Stimulated activated CD4-positive, alpha-beta T cell treated with anti-CD3 and anti-CD28 coated beads, Interleukin-1b, Interleukin-23, amount 100 ng/mL, for 24 hours (primary cell): ENCODE data around the gene AMOTL2.
A peak's percentile ranks its signal among the peaks of the same experiment; 100 is the strongest.

Experiments
- DNase-seq, 4 experiments: peaks; one replicate each; pipeline ENCODE4 v3.0.0-alpha.2; 2020; ENCODE audit warnings: low read depth in 4 of 4, low spot score in 1 of 4

The AMOTL2 gene

GRCh38 chr3:134317106-134317947 lies 56.9 kb downstream of the AMOTL2 start:
- DNase-seq: no peak

- DNase-seq: no peak
Observed at GRCh38 chr3:134315286-134316106, 58.8 kb downstream of the AMOTL2 start.

- DNase-seq: no peak
Observed at GRCh38 chr3:134314588-134315285, 59.5 kb downstream of the AMOTL2 start.

- no peak for DNase-seq
Observed at GRCh38 chr3:134313847-134314587, 60.2 kb downstream of the AMOTL2 start.

- DNase-seq: no peak
Observed at GRCh38 chr3:134312873-134313846, 61.1 kb downstream of the AMOTL2 start.

GRCh38 chr3:134312072-134312872 lies 62.0 kb downstream of the AMOTL2 start:
- DNase-seq: no peak

GRCh38 chr3:134311693-134312071 lies 62.6 kb downstream of the AMOTL2 start:
- no peak for DNase-seq

GRCh38 chr3:134311265-134311664 lies 63.0 kb downstream of the AMOTL2 start:
- DNase-seq: no peak

- DNase-seq: no peak
Observed at GRCh38 chr3:134309987-134310700, 64.1 kb downstream of the AMOTL2 start.

- DNase-seq: peak; percentile 52 to 73 (median 64)
Observed at GRCh38 chr3:134308350-134308891, 65.8 kb downstream of the AMOTL2 start.

- no peak for DNase-seq
Observed at GRCh38 chr3:134307425-134307824, 66.8 kb downstream of the AMOTL2 start.

GRCh38 chr3:134306320-134306719 lies 67.9 kb downstream of the AMOTL2 start:
- DNase-seq: no peak
